ENCODE data around the gene LRRC28. TPM values are rescaled to one million over a fixed set of nuclear protein-coding genes. Genes with fewer than 3 reads are reported as not detected.

LRRC28 gene
- total RNA-seq, 1 donor from 2014 or later: 33.0 TPM

- H3K4me3 Mint-ChIP-seq (ENCODE audit: unreplicated experiment): no peak overlapping the region
- peaks cover 5% of the 10 kb centered on the region for H3K4me1 Mint-ChIP-seq (ENCODE audit: unreplicated experiment)
- TF ChIP-seq CTCF (IDR thresholded peaks at IDR 0.05; ENCODE audit: unreplicated experiment): no peak
- no peak for DNase-seq (ENCODE audit: low spot score)
- H3K27me3 Mint-ChIP-seq (ENCODE audit: unreplicated experiment): peaks cover 3% of the 10 kb centered on the region
- H3K36me3 Mint-ChIP-seq (ENCODE audit: low read depth, unreplicated experiment): peaks cover 3% of the 10 kb centered on the region
- no peaks in the 10 kb centered on the region for H3K9me3 Mint-ChIP-seq (ENCODE audit: unreplicated experiment)
- H3K27ac Mint-ChIP-seq (ENCODE audit: unreplicated experiment): no peak overlapping the region
Measured at GRCh38 chr15:99385865-99386264, 134.6 kb downstream of the LRRC28 start.

GRCh38 chr15:99386391-99386790 is 135.1 kb downstream of the LRRC28 start:
- no peak for DNase-seq (ENCODE audit: low spot score)
- Mint-ChIP-seq H3K4me1 (ENCODE audit: unreplicated experiment) (peaks cover 6% of the 10 kb centered on the region), H3K27ac (ENCODE audit: unreplicated experiment) (no peak overlapping the region), H3K36me3 (ENCODE audit: low read depth, unreplicated experiment) (peaks cover 3% of the 10 kb centered on the region), H3K9me3 (ENCODE audit: unreplicated experiment) (no peaks in the 10 kb centered on the region), H3K27me3 (ENCODE audit: unreplicated experiment) (peaks cover 3% of the 10 kb centered on the region), H3K4me3 (ENCODE audit: unreplicated experiment) (no peak overlapping the region)
- TF ChIP-seq CTCF (IDR thresholded peaks at IDR 0.05; ENCODE audit: unreplicated experiment): no peak

- TF ChIP-seq CTCF (IDR thresholded peaks at IDR 0.05; ENCODE audit: unreplicated experiment): no peak
- Mint-ChIP-seq H3K9me3 (ENCODE audit: unreplicated experiment) (no peaks in the 10 kb centered on the region), H3K4me1 (ENCODE audit: unreplicated experiment) (peaks cover 6% of the 10 kb centered on the region), H3K36me3 (ENCODE audit: low read depth, unreplicated experiment) (peaks cover 3% of the 10 kb centered on the region), H3K27ac (ENCODE audit: unreplicated experiment) (no peak overlapping the region), H3K4me3 (ENCODE audit: unreplicated experiment) (no peak overlapping the region), H3K27me3 (ENCODE audit: unreplicated experiment) (peaks cover 3% of the 10 kb centered on the region)
- no peak for DNase-seq (ENCODE audit: low spot score)
Measured at GRCh38 chr15:99387421-99388168, 136.3 kb downstream of the LRRC28 start.

GRCh38 chr15:99390667-99391066 is 139.4 kb downstream of the LRRC28 start:
- Mint-ChIP-seq H3K9me3 (ENCODE audit: unreplicated experiment) (no peaks in the 10 kb centered on the region), H3K4me3 (ENCODE audit: unreplicated experiment) (no peak overlapping the region), H3K27me3 (ENCODE audit: unreplicated experiment) (peaks cover 3% of the 10 kb centered on the region), H3K4me1 (ENCODE audit: unreplicated experiment) (peaks cover 6% of the 10 kb centered on the region), H3K36me3 (ENCODE audit: low read depth, unreplicated experiment) (no peaks in the 10 kb centered on the region), H3K27ac (ENCODE audit: unreplicated experiment) (no peak overlapping the region)
- no peak for DNase-seq (ENCODE audit: low spot score)
- no peak for TF ChIP-seq CTCF (IDR thresholded peaks at IDR 0.05; ENCODE audit: unreplicated experiment)

GRCh38 chr15:99393641-99394040 is 142.4 kb downstream of the LRRC28 start:
- H3K27ac Mint-ChIP-seq (ENCODE audit: unreplicated experiment): no peak overlapping the region

More at GRCh38 chr15:99393641-99394040, 142.4 kb downstream of the LRRC28 start:
- H3K27me3 Mint-ChIP-seq (ENCODE audit: unreplicated experiment): no peaks in the 10 kb centered on the region
- peaks cover 6% of the 10 kb centered on the region for H3K4me1 Mint-ChIP-seq (ENCODE audit: unreplicated experiment)
- no peaks in the 10 kb centered on the region for H3K36me3 Mint-ChIP-seq (ENCODE audit: low read depth, unreplicated experiment)
- no peak for DNase-seq (ENCODE audit: low spot score)
- no peaks in the 10 kb centered on the region for H3K9me3 Mint-ChIP-seq (ENCODE audit: unreplicated experiment)
- no peak for TF ChIP-seq CTCF (IDR thresholded peaks at IDR 0.05; ENCODE audit: unreplicated experiment)
- no peak overlapping the region for H3K4me3 Mint-ChIP-seq (ENCODE audit: unreplicated experiment)

Data from endothelial cell (in vitro differentiated cells).